ENCODE results near the gene KCNMB2.

GRCh38 chr3:178538056-178538455 is 1.8 kb downstream of the KCNMB2 start:
- no peak for TF ChIP-seq CTCF (IDR thresholded peaks at IDR 0.05 in 4 of 5, conservative IDR thresholded peaks at IDR 0.05 in 1 of 5)
- TF ChIP-seq POLR2A (IDR thresholded peaks at IDR 0.05) = no peak

Measured in gastrocnemius medialis (tissue), 4 donors.